A549 (cell line): Measurements from ENCODE around the gene GRIN2D. TPM values are rescaled to one million over a fixed set of nuclear protein-coding genes. Genes with fewer than 3 reads are reported as not detected.

ENCODE experiments used
- ATAC-seq, 2 experiments: fragments of 200-7000 bp in 1 of 2; fragments of >200 bp in 1 of 2; cut with Nextera tagmentation in 1 of 2; cut with Tn5 transposase in 1 of 2; 3 replicates each; pipeline versions ENCODE4 v1.8.0 to v1.9.1; 2018 to 2020; ENCODE audit warnings: mild to moderate bottlenecking in 1 of 2, moderate library complexity in 1 of 2
- CTCF ChIA-PET: fragments of 300-600 bp; sonication (Branson Sonifier 250); formaldehyde crosslinking; extraction: SDS; loops from one replicate; lab custom pipeline; 2021; ENCODE audit warnings: antibody characterized with exemption, inconsistent platforms; lab: Yijun Ruan, JAX
- POLR2A ChIA-PET: fragments of 350-600 bp; formaldehyde crosslinking; extraction: SDS; loops from one replicate; lab custom pipeline; 2021; ENCODE audit warnings: antibody characterized with exemption, inconsistent platforms; lab: Yijun Ruan, JAX
- DNase-seq, 2 experiments: peaks; one replicate each; pipeline versions ENCODE4 v3.0.0 to v3.0.0-alpha.2; 2011 to 2016; ENCODE audit warnings: low read depth in 1 of 2, low spot score in 1 of 2
- FAIRE-seq: peaks from 2 replicates; lab custom pipeline; 2011; peaks lifted over from hg19 to GRCh38; lab: Jason Lieb, UNC
- H3K27ac ChIP-seq, 2 experiments: fragments of >200 bp; sonication (Bioruptor Twin); formaldehyde crosslinking; 3 replicates each; pipeline ENCODE4 v1.5.1; 2016 to 2017
- H3K4me1 ChIP-seq: fragments of >200 bp; sonication (Bioruptor Twin); formaldehyde crosslinking; 3 replicates; pipeline ENCODE4 v1.6.1; 2016
- H3K4me2 ChIP-seq: fragments of >200 bp; sonication (Bioruptor Twin); formaldehyde crosslinking; 3 replicates; pipeline ENCODE4 v1.6.1; 2016
- H3K4me3 ChIP-seq: fragments of >200 bp; sonication (Bioruptor Twin); formaldehyde crosslinking; 3 replicates; pipeline ENCODE4 v1.5.1; 2016
- H3K9me3 ChIP-seq: fragments of >200 bp; sonication (Bioruptor Twin); formaldehyde crosslinking; 3 replicates; pipeline ENCODE4 v1.6.1; 2016
- BHLHE40 ChIP-seq: IDR thresholded peaks from 2 replicates; pipeline ENCODE4 v1.6.1; 2012; ENCODE audit warnings: low read depth, low read length, inconsistent platforms
- CEBPB ChIP-seq, 2 experiments: fragments of >200 bp in 1 of 2; sonication (Bioruptor Twin) in 1 of 2; formaldehyde crosslinking in 1 of 2; IDR thresholded peaks; 2 replicates each; pipeline ENCODE4 v1.6.1; 2012 to 2016
- EHMT2 ChIP-seq: fragments of 200-600 bp; sonication (generic); IDR thresholded peaks from 2 replicates; pipeline ENCODE4 v1.6.1; 2016; ENCODE audit warnings: antibody characterized with exemption, low read depth, mild to moderate bottlenecking, moderate library complexity
- ESRRA ChIP-seq: fragments of 150-350 bp; IDR thresholded peaks from 2 replicates; pipeline ENCODE4 v1.6.1; 2014; ENCODE audit warnings: mild to moderate bottlenecking, low read length, borderline replicate concordance
- HOXB5 ChIP-seq: fragments of 250-450 bp; sonication (Bioruptor Pico); IDR thresholded peaks from 2 replicates; pipeline ENCODE4 v1.5.0; 2020; ENCODE audit warnings: mild to moderate bottlenecking, moderate library complexity
- JUNB ChIP-seq: fragments of >200 bp; sonication (Bioruptor Twin); formaldehyde crosslinking; IDR thresholded peaks from 2 replicates; pipeline ENCODE4 v1.6.1; 2016
- KDM5A ChIP-seq: fragments of 200-600 bp; sonication (generic); IDR thresholded peaks from 2 replicates; pipeline ENCODE4 v1.6.1; 2016; ENCODE audit warnings: antibody characterized with exemption, mild to moderate bottlenecking
- MAFK ChIP-seq: fragments of 450-650 bp; IDR thresholded peaks from 2 replicates; pipeline ENCODE4 v1.6.1; 2014; ENCODE audit not compliant: partially characterized antibody
- NR3C1 ChIP-seq: fragments of >200 bp; sonication (Bioruptor Twin); formaldehyde crosslinking; IDR thresholded peaks from 3 replicates; pipeline ENCODE4 v1.6.1; 2017
- PHF8 ChIP-seq: fragments of 200-600 bp; sonication (generic); IDR thresholded peaks from 2 replicates; pipeline ENCODE4 v1.6.1; 2016; ENCODE audit warnings: low read depth, mild to moderate bottlenecking, antibody characterized with exemption, moderate library complexity, borderline replicate concordance
- POLR2A ChIP-seq: IDR thresholded peaks from 2 replicates; pipeline ENCODE4 v1.6.1; 2012; ENCODE audit warnings: mild to moderate bottlenecking, low read length
- RAD21 ChIP-seq, 2 experiments: fragments of >200 bp in 1 of 2; sonication (Bioruptor Twin) in 1 of 2; formaldehyde crosslinking in 1 of 2; IDR thresholded peaks in 1 of 2; conservative IDR thresholded peaks in 1 of 2; 2 replicates in 1 of 2; 3 replicates in 1 of 2; pipeline ENCODE4 v1.6.1; 2012 to 2018; ENCODE audit warnings: inconsistent platforms in 1 of 2
- RARB ChIP-seq: fragments of 250-450 bp; sonication (Bioruptor Pico); IDR thresholded peaks from 2 replicates; pipeline ENCODE4 v1.8.0; 2021; ENCODE audit warnings: mild to moderate bottlenecking, moderate library complexity
- RFX5 ChIP-seq: fragments of 450-650 bp; IDR thresholded peaks from 2 replicates; pipeline ENCODE4 v1.7.1; 2014; ENCODE audit warnings: antibody characterized with exemption, mild to moderate bottlenecking, moderate library complexity
- RNF2 ChIP-seq: fragments of 200-600 bp; sonication (generic); IDR thresholded peaks from 2 replicates; pipeline ENCODE4 v1.6.1; 2016; ENCODE audit warnings: low read depth, mild to moderate bottlenecking, antibody characterized with exemption, moderate library complexity, borderline replicate concordance
- SMC3 ChIP-seq: fragments of >200 bp; sonication (Bioruptor Twin); formaldehyde crosslinking; IDR thresholded peaks from 3 replicates; pipeline ENCODE4 v1.6.1; 2018; ENCODE audit warnings: inconsistent platforms
- TFCP2L1 ChIP-seq: fragments of 250-450 bp; sonication (Bioruptor Pico); IDR thresholded peaks from 2 replicates; pipeline ENCODE4 v1.5.0; 2021; ENCODE audit warnings: mild to moderate bottlenecking
- ZFP36 ChIP-seq: fragments of 450-650 bp; IDR thresholded peaks from 2 replicates; pipeline ENCODE4 v1.6.1; 2014; ENCODE audit warnings: borderline replicate concordance; ENCODE audit not compliant: partially characterized antibody
- ZNF302 ChIP-seq: fragments of 250-450 bp; sonication (Bioruptor Pico); IDR thresholded peaks from 2 replicates; pipeline ENCODE4 v1.9.0; 2021; ENCODE audit warnings: inconsistent platforms, mild to moderate bottlenecking, moderate library complexity
- ZSCAN20 ChIP-seq: fragments of 250-450 bp; sonication (Bioruptor Pico); IDR thresholded peaks from 2 replicates; pipeline ENCODE4 v1.8.0; 2022; ENCODE audit warnings: mild to moderate bottlenecking, moderate library complexity
- whole genome bisulfite sequencing: methylation state at CpG from one replicate; pipeline ENCODE4 v1.1.6; 2017; ENCODE audit errors: missing lambda C conversion rate; 5-methylcytosine and 5-hydroxymethylcytosine counted together
- polyA plus RNA-seq, 4 experiments: library from polyadenylated mRNA; depleted of rRNA in 3 of 4; stranded (reverse); fragments of >200 nt; fragmentation: RNase III in 1 of 4; extraction: RNeasy Plus Mini Kit Qiagen cat#74134 plus additional on column Dnase treatment in 1 of 4; gene quantifications; 2 replicates in 3 of 4; 3 replicates in 1 of 4; pipeline ENCODE4 v1.2.3, GENCODE V29; 2011 to 2017
- TF ChIP-seq, protein P1 (sequence below): fragments of 250-450 bp; sonication (Bioruptor Pico); IDR thresholded peaks from 2 replicates; pipeline ENCODE4 v1.5.0; 2020; ENCODE audit warnings: low read depth, mild to moderate bottlenecking, moderate library complexity
- TF ChIP-seq, protein P2 (sequence below): fragments of >200 bp; sonication (Bioruptor Twin); formaldehyde crosslinking; IDR thresholded peaks from 3 replicates; pipeline ENCODE4 v1.5.1; 2016
- TF ChIP-seq, protein P3 (sequence below): fragments of >200 bp; sonication (Bioruptor Twin); formaldehyde crosslinking; IDR thresholded peaks from 3 replicates; pipeline ENCODE4 v1.6.1; 2016
- TF ChIP-seq, protein P4 (sequence below): fragments of 150-350 bp; IDR thresholded peaks from 2 replicates; pipeline ENCODE4 v1.6.1; 2014; ENCODE audit warnings: low read depth, mild to moderate bottlenecking, low read length
- TF ChIP-seq, protein P5 (sequence below): fragments of 250-450 bp; sonication (Bioruptor Pico); IDR thresholded peaks from 2 replicates; pipeline ENCODE4 v1.5.0; 2021; ENCODE audit warnings: mild to moderate bottlenecking, moderate library complexity, borderline replicate concordance
- TF ChIP-seq, protein P6 (sequence below): fragments of 450-650 bp; IDR thresholded peaks from 2 replicates; pipeline ENCODE4 v1.6.1; 2014; ENCODE audit warnings: antibody characterized with exemption
- TF ChIP-seq, protein P7 (sequence below): IDR thresholded peaks from 2 replicates; pipeline ENCODE4 v1.6.1; 2012
- TF ChIP-seq, protein P8 (sequence below): IDR thresholded peaks from 2 replicates; pipeline ENCODE4 v1.6.1; 2012; ENCODE audit warnings: low read depth, borderline replicate concordance

Gene GRIN2D
- polyA plus RNA-seq, 2 of the 4 experiments (the other 2 are of a cell fraction), result 2.6 to 6.3 TPM

DNA sequence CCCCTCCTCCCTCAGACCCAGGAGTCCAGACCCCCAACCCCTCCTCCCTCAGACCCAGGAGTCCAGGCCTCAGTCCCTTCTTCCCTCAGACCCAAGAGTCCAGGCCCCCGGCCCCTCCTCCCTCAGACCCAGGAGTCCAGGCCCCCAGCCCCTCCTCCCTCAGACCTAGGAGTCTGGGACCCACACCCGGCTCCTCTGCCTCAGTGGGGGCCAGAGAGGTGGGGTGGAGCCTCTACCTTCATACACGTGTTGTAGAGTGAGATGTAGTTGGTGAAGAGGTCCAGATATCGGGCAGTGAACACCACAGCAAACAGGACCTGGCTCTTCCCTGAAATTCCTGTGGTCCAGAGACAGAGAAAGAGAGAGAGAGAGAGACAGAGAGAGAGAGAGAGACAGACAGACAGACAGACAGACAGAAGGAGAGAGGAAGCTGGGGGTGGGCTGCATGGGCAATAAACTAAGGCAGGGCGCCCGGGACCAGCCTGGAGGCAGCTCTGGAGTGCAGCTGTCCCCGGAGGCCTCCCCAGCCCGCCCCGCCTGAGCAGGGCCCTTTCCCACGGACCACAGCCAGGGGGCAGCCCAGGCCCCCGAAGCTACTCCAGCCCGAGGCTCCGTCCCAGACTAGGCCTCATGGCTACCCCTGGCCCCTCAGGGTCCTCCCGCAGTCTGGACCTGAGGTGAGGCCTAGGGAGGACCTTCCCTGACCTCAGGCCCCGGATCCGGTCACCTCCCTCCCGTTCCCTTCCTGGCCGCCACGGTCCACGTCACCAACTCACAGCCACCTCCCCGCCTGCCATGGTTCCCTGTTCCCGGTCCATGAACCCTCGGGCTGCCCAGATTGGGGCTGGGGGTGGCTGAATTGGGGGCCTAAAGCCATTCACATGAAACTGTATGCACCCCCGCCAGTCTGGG lies 3.0 kb upstream of the GRIN2D start:
- Histone ChIP-seq H3K9me3 (no peaks in the 10 kb centered on the region), H3K4me2 (peak overlapping the region; percentile 97), H3K4me3 (peak overlapping the region; percentile 97), H3K27ac (peak overlapping the region; percentile 95 to 97), H3K4me1 (peaks cover 45% of the 10 kb centered on the region)
- ChIA-PET CTCF (interaction anchor here (0.5 to 2.4 kb wide), 58 partner anchors 7 to 397 kb away, joined by 3 to 54 read pairs (median 5); partner anchors contain the start of genes CARD8, GRWD1, PLA2G4C and SYNGR4), POLR2A (interaction anchor here (0.5 to 2.1 kb wide), 13 partner anchors 8 to 194 kb away, joined by 3 to 12 read pairs (median 5); partner anchors contain the start of genes EMP3, SYNGR4 and TMEM143)
- ATAC-seq, result peak; percentile 47 to 61
- DNase-seq, result peak in 1 of 2 experiments; percentile 64
- 2% methylated on average over 22 of the region's 24 CpGs for WGBS
- FAIRE-seq, result no peak
- 0 out of 2 replicates have a peak, but pooled peaks have one; percentile 23 for TF ChIP-seq TFCP2L1 (CRISPR knock-in tag)
- TF ChIP-seq RFX5, result no peak
- TF ChIP-seq, protein P1, sequence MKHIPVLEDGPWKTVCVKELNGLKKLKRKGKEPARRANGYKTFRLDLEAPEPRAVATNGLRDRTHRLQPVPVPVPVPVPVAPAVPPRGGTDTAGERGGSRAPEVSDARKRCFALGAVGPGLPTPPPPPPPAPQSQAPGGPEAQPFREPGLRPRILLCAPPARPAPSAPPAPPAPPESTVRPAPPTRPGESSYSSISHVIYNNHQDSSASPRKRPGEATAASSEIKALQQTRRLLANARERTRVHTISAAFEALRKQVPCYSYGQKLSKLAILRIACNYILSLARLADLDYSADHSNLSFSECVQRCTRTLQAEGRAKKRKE (CRISPR knock-in tag), result no peak
- peak; percentile 86 for TF ChIP-seq PHF8
- TF ChIP-seq SMC3, result peak; percentile 54
- TF ChIP-seq, protein P2, sequence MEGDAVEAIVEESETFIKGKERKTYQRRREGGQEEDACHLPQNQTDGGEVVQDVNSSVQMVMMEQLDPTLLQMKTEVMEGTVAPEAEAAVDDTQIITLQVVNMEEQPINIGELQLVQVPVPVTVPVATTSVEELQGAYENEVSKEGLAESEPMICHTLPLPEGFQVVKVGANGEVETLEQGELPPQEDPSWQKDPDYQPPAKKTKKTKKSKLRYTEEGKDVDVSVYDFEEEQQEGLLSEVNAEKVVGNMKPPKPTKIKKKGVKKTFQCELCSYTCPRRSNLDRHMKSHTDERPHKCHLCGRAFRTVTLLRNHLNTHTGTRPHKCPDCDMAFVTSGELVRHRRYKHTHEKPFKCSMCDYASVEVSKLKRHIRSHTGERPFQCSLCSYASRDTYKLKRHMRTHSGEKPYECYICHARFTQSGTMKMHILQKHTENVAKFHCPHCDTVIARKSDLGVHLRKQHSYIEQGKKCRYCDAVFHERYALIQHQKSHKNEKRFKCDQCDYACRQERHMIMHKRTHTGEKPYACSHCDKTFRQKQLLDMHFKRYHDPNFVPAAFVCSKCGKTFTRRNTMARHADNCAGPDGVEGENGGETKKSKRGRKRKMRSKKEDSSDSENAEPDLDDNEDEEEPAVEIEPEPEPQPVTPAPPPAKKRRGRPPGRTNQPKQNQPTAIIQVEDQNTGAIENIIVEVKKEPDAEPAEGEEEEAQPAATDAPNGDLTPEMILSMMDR, result peak; percentile 47
- TF ChIP-seq, protein P3, sequence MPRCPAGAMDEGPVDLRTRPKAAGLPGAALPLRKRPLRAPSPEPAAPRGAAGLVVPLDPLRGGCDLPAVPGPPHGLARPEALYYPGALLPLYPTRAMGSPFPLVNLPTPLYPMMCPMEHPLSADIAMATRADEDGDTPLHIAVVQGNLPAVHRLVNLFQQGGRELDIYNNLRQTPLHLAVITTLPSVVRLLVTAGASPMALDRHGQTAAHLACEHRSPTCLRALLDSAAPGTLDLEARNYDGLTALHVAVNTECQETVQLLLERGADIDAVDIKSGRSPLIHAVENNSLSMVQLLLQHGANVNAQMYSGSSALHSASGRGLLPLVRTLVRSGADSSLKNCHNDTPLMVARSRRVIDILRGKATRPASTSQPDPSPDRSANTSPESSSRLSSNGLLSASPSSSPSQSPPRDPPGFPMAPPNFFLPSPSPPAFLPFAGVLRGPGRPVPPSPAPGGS, result no peak
- TF ChIP-seq, protein P4, sequence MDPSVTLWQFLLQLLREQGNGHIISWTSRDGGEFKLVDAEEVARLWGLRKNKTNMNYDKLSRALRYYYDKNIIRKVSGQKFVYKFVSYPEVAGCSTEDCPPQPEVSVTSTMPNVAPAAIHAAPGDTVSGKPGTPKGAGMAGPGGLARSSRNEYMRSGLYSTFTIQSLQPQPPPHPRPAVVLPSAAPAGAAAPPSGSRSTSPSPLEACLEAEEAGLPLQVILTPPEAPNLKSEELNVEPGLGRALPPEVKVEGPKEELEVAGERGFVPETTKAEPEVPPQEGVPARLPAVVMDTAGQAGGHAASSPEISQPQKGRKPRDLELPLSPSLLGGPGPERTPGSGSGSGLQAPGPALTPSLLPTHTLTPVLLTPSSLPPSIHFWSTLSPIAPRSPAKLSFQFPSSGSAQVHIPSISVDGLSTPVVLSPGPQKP, result no peak
- TF ChIP-seq, protein P5, sequence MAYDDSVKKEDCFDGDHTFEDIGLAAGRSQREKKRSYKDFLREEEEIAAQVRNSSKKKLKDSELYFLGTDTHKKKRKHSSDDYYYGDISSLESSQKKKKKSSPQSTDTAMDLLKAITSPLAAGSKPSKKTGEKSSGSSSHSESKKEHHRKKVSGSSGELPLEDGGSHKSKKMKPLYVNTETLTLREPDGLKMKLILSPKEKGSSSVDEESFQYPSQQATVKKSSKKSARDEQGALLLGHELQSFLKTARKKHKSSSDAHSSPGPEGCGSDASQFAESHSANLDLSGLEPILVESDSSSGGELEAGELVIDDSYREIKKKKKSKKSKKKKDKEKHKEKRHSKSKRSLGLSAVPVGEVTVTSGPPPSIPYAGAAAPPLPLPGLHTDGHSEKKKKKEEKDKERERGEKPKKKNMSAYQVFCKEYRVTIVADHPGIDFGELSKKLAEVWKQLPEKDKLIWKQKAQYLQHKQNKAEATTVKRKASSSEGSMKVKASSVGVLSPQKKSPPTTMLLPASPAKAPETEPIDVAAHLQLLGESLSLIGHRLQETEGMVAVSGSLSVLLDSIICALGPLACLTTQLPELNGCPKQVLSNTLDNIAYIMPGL (CRISPR knock-in tag), result peak; percentile 98
- TF ChIP-seq JUNB, result no peak
- TF ChIP-seq KDM5A, result no peak
- TF ChIP-seq, protein P6, sequence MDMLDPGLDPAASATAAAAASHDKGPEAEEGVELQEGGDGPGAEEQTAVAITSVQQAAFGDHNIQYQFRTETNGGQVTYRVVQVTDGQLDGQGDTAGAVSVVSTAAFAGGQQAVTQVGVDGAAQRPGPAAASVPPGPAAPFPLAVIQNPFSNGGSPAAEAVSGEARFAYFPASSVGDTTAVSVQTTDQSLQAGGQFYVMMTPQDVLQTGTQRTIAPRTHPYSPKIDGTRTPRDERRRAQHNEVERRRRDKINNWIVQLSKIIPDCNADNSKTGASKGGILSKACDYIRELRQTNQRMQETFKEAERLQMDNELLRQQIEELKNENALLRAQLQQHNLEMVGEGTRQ, result no peak
- TF ChIP-seq ZNF302, result no peak
- no peak for TF ChIP-seq HOXB5 (CRISPR knock-in tag)
- no peak for TF ChIP-seq ZSCAN20 (CRISPR knock-in tag)
- TF ChIP-seq EHMT2, result no peak
- TF ChIP-seq BHLHE40, result no peak
- TF ChIP-seq, protein P7, sequence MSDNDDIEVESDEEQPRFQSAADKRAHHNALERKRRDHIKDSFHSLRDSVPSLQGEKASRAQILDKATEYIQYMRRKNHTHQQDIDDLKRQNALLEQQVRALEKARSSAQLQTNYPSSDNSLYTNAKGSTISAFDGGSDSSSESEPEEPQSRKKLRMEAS, result peak; percentile 76
- TF ChIP-seq ESRRA, result no peak
- no peak for TF ChIP-seq MAFK
- no peak for TF ChIP-seq RNF2
- no peak for TF ChIP-seq NR3C1
- TF ChIP-seq RARB (CRISPR knock-in tag), result no peak
- TF ChIP-seq ZFP36, result no peak
- no peak; the same call in 1 of the 2 replicates for TF ChIP-seq POLR2A
- TF ChIP-seq RAD21 (conservative IDR thresholded peaks at IDR 0.05 in 1 of 2, IDR thresholded peaks at IDR 0.05 in 1 of 2), result peak in 1 of 2 experiments; percentile 57; a peak in 3 of 5 replicates
- TF ChIP-seq CEBPB (IDR thresholded peaks at IDR 0.05), result no peak
- TF ChIP-seq, protein P8, sequence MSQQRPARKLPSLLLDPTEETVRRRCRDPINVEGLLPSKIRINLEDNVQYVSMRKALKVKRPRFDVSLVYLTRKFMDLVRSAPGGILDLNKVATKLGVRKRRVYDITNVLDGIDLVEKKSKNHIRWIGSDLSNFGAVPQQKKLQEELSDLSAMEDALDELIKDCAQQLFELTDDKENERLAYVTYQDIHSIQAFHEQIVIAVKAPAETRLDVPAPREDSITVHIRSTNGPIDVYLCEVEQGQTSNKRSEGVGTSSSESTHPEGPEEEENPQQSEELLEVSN, result peak; percentile 15; the same call in 1 of the 2 replicates
